Glomerular visceral epithelial cell (primary cell): ENCODE results near the gene APAF1.

Experiments used
- DNase-seq: peaks from one replicate; pipeline ENCODE4 v3.0.0-alpha.2; 2016; ENCODE audit errors: extremely low spot score

Gene APAF1

DNA sequence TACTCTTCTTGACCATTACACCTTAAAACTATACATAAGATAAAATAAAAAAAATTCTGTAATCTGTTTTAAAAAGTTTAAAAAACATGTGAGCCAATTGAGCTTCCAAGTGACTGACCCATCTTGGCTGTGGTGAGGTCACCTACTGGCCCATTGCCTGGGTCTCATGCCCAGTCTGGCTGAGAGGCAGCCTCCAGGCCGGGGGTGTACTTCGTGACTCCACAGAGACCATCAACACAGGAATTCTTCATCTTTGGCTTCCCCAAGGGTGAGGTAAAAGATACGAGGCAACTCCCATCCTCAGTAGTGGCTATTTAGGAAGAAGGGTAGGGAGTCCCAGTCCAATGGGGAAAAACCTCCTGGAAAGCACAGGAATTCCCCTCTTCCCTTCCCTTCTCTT, 113.2 kb downstream of the APAF1 start:
- no peak for DNase-seq

DNA sequence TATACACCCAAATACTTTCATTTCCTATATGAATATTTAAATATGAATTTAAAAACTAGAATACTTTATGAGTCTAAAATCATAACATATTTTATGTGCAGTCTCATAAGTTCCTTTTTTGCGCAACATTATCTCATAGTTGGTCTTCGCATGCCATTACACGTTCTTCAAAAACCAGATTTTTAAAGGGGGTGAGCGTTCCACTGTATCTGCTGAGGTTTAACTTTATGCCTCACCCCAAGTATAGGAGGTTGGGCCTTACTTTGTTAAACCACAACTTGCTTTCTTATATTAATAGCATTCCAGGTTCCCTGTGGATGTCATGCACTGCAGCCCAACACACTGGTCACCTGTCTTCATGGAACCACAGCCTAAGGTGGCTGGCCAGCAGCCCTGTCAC, 118.6 kb downstream of the APAF1 start:
- no peak for DNase-seq

DNA sequence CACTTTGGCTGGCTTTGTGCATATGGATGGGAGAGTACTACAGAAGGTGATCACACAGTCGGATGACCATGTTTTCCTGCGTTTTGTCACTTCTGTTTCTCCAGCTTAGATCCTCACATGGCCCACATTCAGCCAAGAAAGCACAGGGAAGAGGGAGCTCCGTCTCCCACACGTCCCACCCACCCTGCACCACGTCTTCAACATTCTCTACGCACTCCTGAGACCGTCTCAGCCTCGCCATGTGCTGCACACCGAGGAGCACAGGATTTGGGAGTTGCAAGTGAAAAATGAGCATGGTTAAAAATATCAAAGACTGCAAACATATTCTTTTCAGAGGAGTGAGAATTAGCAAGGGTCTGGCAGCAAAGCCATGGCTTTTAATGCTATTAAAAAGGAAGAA, 122.2 kb downstream of the APAF1 start:
- no peak for DNase-seq

DNA sequence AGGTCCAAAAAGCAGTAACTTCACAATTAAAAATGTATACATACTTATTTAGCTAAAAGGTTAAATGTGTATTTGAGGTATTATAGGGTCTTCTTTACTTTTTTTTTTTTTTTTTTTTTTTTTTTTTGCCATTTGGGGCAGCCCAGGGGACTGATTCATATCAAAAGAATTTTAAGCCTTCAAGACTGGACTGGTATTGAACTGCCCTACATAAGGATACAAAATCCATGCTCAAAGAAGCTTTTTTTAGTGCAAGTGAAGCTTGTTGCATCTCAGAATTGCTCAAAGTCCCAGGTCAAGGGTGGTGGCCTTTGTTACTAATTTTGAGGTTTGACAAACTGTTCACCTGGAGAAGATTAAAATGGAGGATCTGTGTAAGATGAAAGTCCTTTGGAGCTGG, 124.0 kb downstream of the APAF1 start:
- DNase-seq = no peak

DNA sequence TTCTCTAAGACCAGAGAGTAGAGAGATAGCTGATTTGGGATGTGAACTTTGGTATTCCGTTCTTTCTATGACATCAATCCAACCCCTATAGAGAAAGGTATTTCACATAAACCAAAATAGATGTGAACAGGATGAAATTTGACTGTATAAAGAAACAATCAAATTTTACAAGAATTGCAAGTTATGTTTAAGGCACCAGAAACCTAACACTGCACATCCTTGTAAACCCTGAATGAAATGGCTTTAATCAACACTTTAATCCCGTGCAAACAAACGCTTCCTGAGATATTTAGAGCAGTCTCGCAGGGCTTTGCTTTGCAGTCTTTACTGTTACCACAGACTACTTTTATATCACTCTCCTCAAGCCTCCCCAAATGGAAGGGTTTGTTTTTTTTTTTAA, 125.1 kb downstream of the APAF1 start:
- no peak for DNase-seq

DNA sequence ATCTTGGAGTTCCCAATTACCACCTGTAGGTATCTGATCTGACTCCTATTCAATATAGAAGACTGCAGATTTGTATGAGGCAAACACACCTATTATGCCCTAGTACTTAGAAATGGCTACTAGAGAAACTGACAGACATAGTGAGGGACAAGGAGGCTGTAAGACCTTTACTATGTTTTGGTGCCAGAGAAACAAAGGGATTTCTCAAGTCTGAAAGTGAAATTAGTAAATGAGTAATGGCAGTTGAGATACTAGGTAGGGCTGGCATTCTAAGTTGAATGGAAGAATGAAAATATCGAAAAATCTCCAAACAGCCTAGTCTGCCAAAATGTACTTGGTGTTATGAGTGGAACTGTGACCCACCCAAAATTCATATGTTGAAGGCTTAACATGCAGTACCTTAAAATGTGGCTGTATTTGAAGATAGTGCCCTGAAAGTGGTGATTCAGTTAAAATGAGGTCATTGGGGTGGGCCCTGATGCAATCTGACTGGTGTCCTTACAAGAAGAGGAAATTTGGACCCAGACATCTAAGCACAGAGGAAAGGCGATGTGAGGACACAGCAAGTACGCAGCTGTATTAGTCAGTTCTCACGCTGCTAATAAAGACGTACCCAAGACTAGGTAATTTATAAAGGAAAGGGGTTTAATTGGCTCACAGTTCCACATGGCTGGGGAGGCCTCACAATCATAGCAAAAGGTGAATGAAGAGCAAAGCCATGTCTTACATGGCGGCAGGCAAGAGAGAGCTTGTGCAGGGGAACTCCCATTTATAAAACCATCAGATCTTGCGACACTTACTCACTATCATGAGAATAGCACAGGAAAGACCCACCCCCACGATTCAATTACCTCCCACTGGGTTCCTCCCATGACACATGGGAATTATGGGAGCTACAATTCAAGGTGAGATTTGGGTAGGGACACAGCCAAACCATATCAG, 127.0 kb downstream of the APAF1 start:
- DNase-seq = no peak

DNA sequence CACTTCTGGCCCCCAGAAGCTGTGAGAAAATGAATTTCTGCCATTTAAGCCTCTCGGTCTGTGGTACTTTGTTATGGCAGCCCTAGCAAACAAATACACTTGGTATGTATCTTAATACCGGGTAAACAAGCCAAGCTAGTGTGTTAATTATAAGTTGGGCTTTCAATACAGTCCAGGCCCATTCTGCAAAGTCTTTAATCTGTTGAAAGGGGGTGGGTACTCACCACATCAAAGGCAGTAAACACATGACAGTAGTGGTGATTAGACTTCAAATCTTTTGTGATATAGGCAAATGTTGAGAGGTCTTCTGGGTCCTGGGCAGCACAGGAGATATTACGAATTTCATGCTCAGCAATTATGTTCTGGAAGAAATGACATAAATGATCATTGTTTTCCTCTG, 127.7 kb downstream of the APAF1 start:
- DNase-seq = no peak

DNA sequence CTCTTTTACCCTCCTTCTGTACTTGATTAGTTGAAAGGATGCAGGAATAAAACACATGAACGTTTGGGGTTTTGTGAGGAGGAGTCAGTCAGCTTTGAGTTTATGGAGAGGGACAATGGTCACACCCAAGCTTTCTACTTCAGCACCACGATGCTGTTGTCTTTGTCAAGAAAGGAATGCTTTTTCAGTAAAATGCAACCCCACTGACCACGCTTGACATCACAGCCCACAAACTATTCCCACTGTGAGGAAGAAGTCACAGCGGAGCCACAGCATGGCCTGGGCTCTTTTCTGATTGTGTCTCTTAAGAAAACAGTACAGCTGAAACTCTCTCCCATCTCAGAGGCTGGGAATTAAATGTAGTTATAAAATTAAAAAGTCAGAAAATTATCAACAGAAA, 135.2 kb downstream of the APAF1 start:
- DNase-seq = no peak

DNA sequence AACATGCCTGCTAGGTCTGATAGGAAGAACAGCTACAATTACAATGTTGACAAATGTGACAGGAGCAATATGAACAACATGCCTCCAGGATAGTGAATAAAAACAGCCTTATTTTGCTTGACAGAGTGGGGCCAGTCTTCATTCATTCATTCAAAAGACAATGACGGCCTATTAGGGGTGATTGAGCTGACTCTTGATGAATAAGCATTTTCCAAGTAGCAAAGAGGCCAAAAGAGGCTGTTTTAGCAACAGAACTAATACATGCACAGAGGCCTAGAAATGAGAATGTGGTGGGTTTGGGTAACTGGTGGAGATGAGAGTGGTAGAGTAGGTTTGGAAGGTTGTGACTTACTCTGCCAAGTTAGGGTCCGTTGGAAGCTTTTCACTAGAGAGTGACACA, 138.3 kb downstream of the APAF1 start:
- DNase-seq = no peak
